CD4-positive, alpha-beta T cell treated with Interferon gamma for 1 hour (primary cell): ENCODE data around the gene TXLNG.
"Not testable (repeated sequence)": the region's sequence is repeated elsewhere in the genome, so short reads cannot be mapped to it uniquely, and the experiment has no call there.

ENCODE experiments used
- DNase-seq: peaks from one replicate; pipeline ENCODE4 v3.0.0-alpha.2; 2020

The TXLNG gene

GRCh38 chrX:16786139-16786790 is at the start of gene TXLNG:
Gene TXLNG, plus strand, starts transcription at chrX:16786466. Its CDS starts 22 bp downstream, at chrX:16786488.
- DNase-seq = peak; percentile 99

- DNase-seq = no peak
These were observed 49.2 kb upstream of the TXLNG start for GRCh38 chrX:16737024-16737423.

GRCh38 chrX:16739574-16739973 is 46.7 kb upstream of the TXLNG start:
- no peak for DNase-seq

GRCh38 chrX:16743604-16744325 is 42.5 kb upstream of the TXLNG start:
- DNase-seq = no peak

- DNase-seq = no peak
These were observed 41.2 kb upstream of the TXLNG start for GRCh38 chrX:16745102-16745501.

- no peak for DNase-seq
These were observed 40.6 kb upstream of the TXLNG start for GRCh38 chrX:16745659-16746058.

- DNase-seq = no peak
These were observed 37.8 kb upstream of the TXLNG start for GRCh38 chrX:16748425-16748824.

GRCh38 chrX:16750136-16750535 is 36.1 kb upstream of the TXLNG start:
- DNase-seq = no peak

- no peak for DNase-seq
These were observed 32.2 kb upstream of the TXLNG start for GRCh38 chrX:16754019-16754418.

GRCh38 chrX:16756724-16757123 is 29.5 kb upstream of the TXLNG start:
- DNase-seq = no peak

GRCh38 chrX:16761500-16761899 is 24.8 kb upstream of the TXLNG start:
- DNase-seq = not testable (repeated sequence)

- no peak for DNase-seq
These were observed 23.7 kb upstream of the TXLNG start for GRCh38 chrX:16762579-16762978.

GRCh38 chrX:16765594-16765993 is 20.7 kb upstream of the TXLNG start:
- no peak for DNase-seq

GRCh38 chrX:16770970-16771482 is 15.2 kb upstream of the TXLNG start:
- DNase-seq = no peak

GRCh38 chrX:16771483-16772398 is 14.5 kb upstream of the TXLNG start:
- no peak for DNase-seq

- no peak for DNase-seq
These were observed 13.8 kb upstream of the TXLNG start for GRCh38 chrX:16772460-16772859.

GRCh38 chrX:16774746-16775145 is 11.5 kb upstream of the TXLNG start:
- DNase-seq = no peak

GRCh38 chrX:16778545-16778944 is 7.7 kb upstream of the TXLNG start:
- no peak for DNase-seq

- no peak for DNase-seq
These were observed 7.3 kb upstream of the TXLNG start for GRCh38 chrX:16778993-16779392.

GRCh38 chrX:16779815-16780214 is 6.5 kb upstream of the TXLNG start:
- not testable (repeated sequence) for DNase-seq

GRCh38 chrX:16783452-16783851 is 2.8 kb upstream of the TXLNG start:
- DNase-seq = no peak

GRCh38 chrX:16784440-16784839 is 1.8 kb upstream of the TXLNG start:
- not testable (repeated sequence) for DNase-seq
